Gastroesophageal sphincter (tissue), 3 donors: ENCODE data around the gene FAM241B.

Source experiments
- EP300 ChIP-seq: sonication (generic); formaldehyde crosslinking; IDR thresholded peaks from one replicate; pipeline ENCODE4 v1.6.1; 2017; ENCODE audit warnings: antibody characterized with exemption, mild to moderate bottlenecking
- POLR2AphosphoS5 ChIP-seq: sonication (generic); formaldehyde crosslinking; IDR thresholded peaks from one replicate; pipeline ENCODE4 v1.6.1; 2017; ENCODE audit warnings: antibody characterized with exemption
- TF ChIP-seq, protein P1 (sequence below), 4 experiments: fragments of 200-600 bp in 2 of 4; fragments of 450-650 bp in 2 of 4; sonication (generic) in 1 of 4; IDR thresholded peaks; one replicate each; pipeline ENCODE4 v1.5.1; 2017 to 2019; ENCODE audit warnings: antibody characterized with exemption in 4 of 4, mild to moderate bottlenecking in 2 of 4, moderate library complexity in 2 of 4

DNA sequence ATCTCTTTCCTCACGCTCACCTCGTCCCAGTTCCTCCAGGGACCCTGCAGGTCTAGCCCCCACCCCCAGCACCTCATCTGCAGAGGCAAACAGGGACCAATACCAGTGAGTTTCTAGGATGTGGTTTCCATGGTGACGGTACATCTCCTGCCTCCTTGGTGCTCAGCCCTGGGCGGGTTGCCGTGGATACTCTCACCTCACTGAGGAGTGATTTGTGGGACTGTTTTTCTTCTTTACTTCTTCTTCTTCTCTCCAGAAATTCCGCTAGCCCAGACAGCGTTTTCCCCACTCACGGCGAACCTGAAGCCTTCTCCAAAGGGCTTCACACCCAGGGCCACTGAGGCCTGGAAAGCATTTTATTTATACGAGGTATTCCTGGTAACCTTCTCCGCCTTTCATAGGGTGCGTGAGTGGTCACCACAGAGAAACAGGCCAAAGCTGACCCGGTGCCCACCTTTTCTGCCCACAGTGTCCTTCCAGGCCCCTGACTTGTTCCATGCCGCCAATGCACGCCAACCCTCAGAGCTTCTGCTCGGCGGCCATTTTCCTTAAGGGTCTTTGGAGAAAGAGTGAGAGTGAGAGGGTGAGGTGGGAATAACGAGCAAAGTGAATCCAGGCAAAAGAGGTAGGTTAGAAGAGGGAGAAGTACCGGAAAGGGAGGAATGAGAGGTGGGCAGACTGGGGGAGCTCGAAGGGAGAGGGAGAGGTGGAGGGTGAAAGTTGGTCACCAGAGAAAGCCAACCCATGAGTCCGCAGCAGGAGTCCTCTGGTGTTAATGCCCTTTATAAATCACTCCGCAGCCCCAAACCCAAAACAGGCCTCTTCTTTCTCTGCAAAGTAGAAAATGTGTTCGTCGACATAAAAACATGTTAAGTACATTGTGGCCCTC lies 15.5 kb downstream of the FAM241B start:
- TF ChIP-seq, protein P1, sequence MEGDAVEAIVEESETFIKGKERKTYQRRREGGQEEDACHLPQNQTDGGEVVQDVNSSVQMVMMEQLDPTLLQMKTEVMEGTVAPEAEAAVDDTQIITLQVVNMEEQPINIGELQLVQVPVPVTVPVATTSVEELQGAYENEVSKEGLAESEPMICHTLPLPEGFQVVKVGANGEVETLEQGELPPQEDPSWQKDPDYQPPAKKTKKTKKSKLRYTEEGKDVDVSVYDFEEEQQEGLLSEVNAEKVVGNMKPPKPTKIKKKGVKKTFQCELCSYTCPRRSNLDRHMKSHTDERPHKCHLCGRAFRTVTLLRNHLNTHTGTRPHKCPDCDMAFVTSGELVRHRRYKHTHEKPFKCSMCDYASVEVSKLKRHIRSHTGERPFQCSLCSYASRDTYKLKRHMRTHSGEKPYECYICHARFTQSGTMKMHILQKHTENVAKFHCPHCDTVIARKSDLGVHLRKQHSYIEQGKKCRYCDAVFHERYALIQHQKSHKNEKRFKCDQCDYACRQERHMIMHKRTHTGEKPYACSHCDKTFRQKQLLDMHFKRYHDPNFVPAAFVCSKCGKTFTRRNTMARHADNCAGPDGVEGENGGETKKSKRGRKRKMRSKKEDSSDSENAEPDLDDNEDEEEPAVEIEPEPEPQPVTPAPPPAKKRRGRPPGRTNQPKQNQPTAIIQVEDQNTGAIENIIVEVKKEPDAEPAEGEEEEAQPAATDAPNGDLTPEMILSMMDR (IDR thresholded peaks at IDR 0.05): no peak
- TF ChIP-seq EP300 (no peak), POLR2AphosphoS5 (no peak)
